AG04449 (cell line): ENCODE results near the gene OASL.

Experiments
- CTCF ChIA-PET: fragments of 350-600 bp; formaldehyde crosslinking; extraction: SDS; loops from one replicate; lab custom pipeline; 2021; ENCODE audit warnings: antibody characterized with exemption; lab: Yijun Ruan, JAX
- POLR2A ChIA-PET: fragments of 400-600, 350-600 bp; formaldehyde crosslinking; extraction: SDS; loops from one replicate; lab custom pipeline; 2020; ENCODE audit warnings: antibody characterized with exemption, inconsistent platforms; lab: Yijun Ruan, JAX
- DNase-seq: peaks from one replicate; pipeline ENCODE4 v3.0.0-alpha.2; 2010; ENCODE audit warnings: low read depth, low spot score
- H3K4me3 ChIP-seq: 2 replicates; pipeline ENCODE4 v1.5.1; 2011; ENCODE audit warnings: low read depth, mild to moderate bottlenecking, control low read depth, low read length
- CTCF ChIP-seq: IDR thresholded peaks from one replicate; pipeline ENCODE4 v1.5.1; 2011; ENCODE audit warnings: mild to moderate bottlenecking, moderate library complexity, low read length, control low read depth, inconsistent platforms; ENCODE audit not compliant: insufficient read depth; ENCODE audit errors: missing control alignments

OASL gene

GRCh38 chr12:120982659-120983058 is 56.4 kb downstream of the OASL start:
- no peak for TF ChIP-seq CTCF
- H3K4me3 ChIP-seq = no peak overlapping the region
- ChIA-PET CTCF (interaction anchor here (4.6 kb wide), 1 partner anchor 11 kb away, joined by 30 read pairs; no protein-coding TSS in a partner anchor), POLR2A (no interaction called here)
- no peak for DNase-seq

GRCh38 chr12:120981407-120981941 is 57.6 kb downstream of the OASL start:
- no peak overlapping the region for H3K4me3 ChIP-seq
- ChIA-PET CTCF (interaction anchor here (1.0 to 4.6 kb wide), 5 partner anchors 9 to 333 kb away, joined by 3 to 30 read pairs (median 6); partner anchors contain the start of gene ACADS), POLR2A (interaction anchor here (0.7 kb wide), 1 partner anchor 168 kb away, joined by 3 read pairs; no protein-coding TSS in a partner anchor)
- no peak for DNase-seq
- no peak for TF ChIP-seq CTCF

GRCh38 chr12:120980800-120981368 is 58.2 kb downstream of the OASL start:
- DNase-seq = no peak
- TF ChIP-seq CTCF = no peak
- no peak overlapping the region for H3K4me3 ChIP-seq
- CTCF ChIA-PET = interaction anchor here (0.8 to 4.6 kb wide), 7 partner anchors 9 to 399 kb away, joined by 3 to 30 read pairs (median 5); partner anchors contain the start of genes ACADS and POP5
- POLR2A ChIA-PET = interaction anchor here (0.7 kb wide), 1 partner anchor 167 kb away, joined by 3 read pairs; no protein-coding TSS in a partner anchor

- ChIA-PET CTCF (interaction anchor here (0.8 to 4.6 kb wide), 6 partner anchors 8 to 398 kb away, joined by 3 to 30 read pairs (median 4); partner anchors contain the start of genes ACADS and POP5), POLR2A (no interaction called here)
- DNase-seq = no peak
- TF ChIP-seq CTCF = no peak
- no peak overlapping the region for H3K4me3 ChIP-seq
Measured at GRCh38 chr12:120979862-120980696, 59.0 kb downstream of the OASL start.

GRCh38 chr12:120979220-120979861 is 59.7 kb downstream of the OASL start:
- CTCF ChIA-PET = interaction anchor here (1.4 to 4.6 kb wide), 5 partner anchors 7 to 331 kb away, joined by 4 to 30 read pairs (median 5); partner anchors contain the start of gene ACADS
- no peak for DNase-seq
- no peak for TF ChIP-seq CTCF
- H3K4me3 ChIP-seq = no peak overlapping the region
- POLR2A ChIA-PET = no interaction called here
